Epidermal melanocyte (primary cell): ENCODE results near the gene RNU6-1.

Source experiments
- DNase-seq: peaks from one replicate; pipeline ENCODE4 v3.0.0; 2011; ENCODE audit warnings: low spot score; ENCODE audit not compliant: insufficient read length

RNU6-1 gene

GRCh38 chr15:67801926-67802914 is 37.6 kb downstream of the RNU6-1 start:
- no peak for DNase-seq

- DNase-seq, result no peak
Observed at GRCh38 chr15:67801142-67801541, 38.7 kb downstream of the RNU6-1 start.

- DNase-seq, result no peak
Observed at GRCh38 chr15:67799801-67800205, 40.0 kb downstream of the RNU6-1 start.

- no peak for DNase-seq
Observed at GRCh38 chr15:67796196-67797127, 43.4 kb downstream of the RNU6-1 start.

- no peak for DNase-seq
Observed at GRCh38 chr15:67794832-67795574, 44.8 kb downstream of the RNU6-1 start.

- DNase-seq, result no peak
Observed at GRCh38 chr15:67792250-67792942, 47.4 kb downstream of the RNU6-1 start.

- no peak for DNase-seq
Observed at GRCh38 chr15:67790610-67791319, 49.1 kb downstream of the RNU6-1 start.
